ENCODE data around the gene FOXN4. TPM values are rescaled to one million over a fixed set of nuclear protein-coding genes. Genes with fewer than 3 reads are reported as not detected.

Gene FOXN4
- total RNA-seq, 4 donors from 2014 or later: not detected

GRCh38 chr12:109277899-109278762 lies 31.0 kb downstream of the FOXN4 start:
- Histone ChIP-seq H3K27me3 (no peaks in the 10 kb centered on the region), H3K27ac (peak overlapping the region in 3 of 4 donors; percentile 1 to 53 (median 38)), H3K36me3 (no peaks in the 10 kb centered on the region), H3K4me1 (peaks cover 0 to 25% (median 16%) of the 10 kb centered on the region in 3 donors), H3K9me3 (no peaks in the 10 kb centered on the region), H3K4me3 (no peak overlapping the region)
- TF ChIP-seq POLR2A (IDR thresholded peaks at IDR 0.05): no peak
- TF ChIP-seq EP300 (IDR thresholded peaks at IDR 0.05): no peak
- TF ChIP-seq POLR2AphosphoS5 (IDR thresholded peaks at IDR 0.05): no peak
- peak in 2 of 4 experiments; percentile 6 to 22 for TF ChIP-seq CTCF (IDR thresholded peaks at IDR 0.05)
- ATAC-seq: peak; percentile 83
- WGBS, 2 donors (ENCODE audit: low coverage in 1 of 2): 25 to 37% methylated on average over 11 to 14 of the region's 15 CpGs

GRCh38 chr12:109277255-109277898 lies 31.7 kb downstream of the FOXN4 start:
- H3K27me3 ChIP-seq: no peaks in the 10 kb centered on the region
- WGBS, 2 donors (ENCODE audit: low coverage in 1 of 2): 98% methylated on average over 5 of the region's 8 CpGs; no CpG with 5 or more reads in 1 of the 2 donors
- no peaks in the 10 kb centered on the region for H3K9me3 ChIP-seq
- peaks cover 0 to 25% (median 16%) of the 10 kb centered on the region in 3 donors for H3K4me1 ChIP-seq
- no peak overlapping the region for H3K4me3 ChIP-seq
- no peak for ATAC-seq
- peak overlapping the region in 3 of 4 donors; percentile 1 to 53 (median 38) for H3K27ac ChIP-seq
- H3K36me3 ChIP-seq: no peaks in the 10 kb centered on the region
- TF ChIP-seq EP300 (IDR thresholded peaks at IDR 0.05) (no peak), POLR2AphosphoS5 (IDR thresholded peaks at IDR 0.05) (no peak), CTCF (IDR thresholded peaks at IDR 0.05) (no peak), POLR2A (IDR thresholded peaks at IDR 0.05) (no peak)

- Histone ChIP-seq H3K27ac (no peak overlapping the region), H3K36me3 (no peaks in the 10 kb centered on the region), H3K27me3 (no peaks in the 10 kb centered on the region), H3K9me3 (no peaks in the 10 kb centered on the region), H3K4me1 (peaks cover 0 to 25% (median 16%) of the 10 kb centered on the region in 3 donors), H3K4me3 (no peak overlapping the region)
- WGBS, 2 donors (ENCODE audit: low coverage in 1 of 2): 91% methylated on average over 5 of the region's 5 CpGs; no CpG with 5 or more reads in 1 of the 2 donors
- TF ChIP-seq POLR2A (IDR thresholded peaks at IDR 0.05) (no peak), CTCF (IDR thresholded peaks at IDR 0.05) (no peak), POLR2AphosphoS5 (IDR thresholded peaks at IDR 0.05) (no peak), EP300 (IDR thresholded peaks at IDR 0.05) (no peak)
- no peak for ATAC-seq
These were observed 32.9 kb downstream of the FOXN4 start for GRCh38 chr12:109276160-109276559.

- H3K27ac ChIP-seq: no peak overlapping the region
- no peak for TF ChIP-seq EP300 (IDR thresholded peaks at IDR 0.05)
- TF ChIP-seq CTCF (IDR thresholded peaks at IDR 0.05): no peak
- TF ChIP-seq POLR2A (IDR thresholded peaks at IDR 0.05): no peak
- WGBS, 2 donors (ENCODE audit: low coverage in 1 of 2): 64 to 100% methylated on average over 1 to 4 of the region's 4 CpGs
- no peak overlapping the region for H3K4me3 ChIP-seq
- no peaks in the 10 kb centered on the region for H3K9me3 ChIP-seq
- ATAC-seq: no peak
- no peaks in the 10 kb centered on the region for H3K36me3 ChIP-seq
- H3K4me1 ChIP-seq: peaks cover 0 to 25% (median 16%) of the 10 kb centered on the region in 3 donors
- no peaks in the 10 kb centered on the region for H3K27me3 ChIP-seq
These were observed 33.9 kb downstream of the FOXN4 start for GRCh38 chr12:109275173-109275572.
